ENCODE data around the gene RGS11.

GRCh38 chr16:260326-260725, 15.4 kb downstream of the RGS11 start:
- no peak for TF ChIP-seq FOXP2 (optimal IDR thresholded peaks at IDR 0.05; ENCODE audit: borderline replicate concordance, extremely low read depth, extremely low read length, insufficient read depth)
- TF ChIP-seq SIN3A (IDR thresholded peaks at IDR 0.05; ENCODE audit: borderline replicate concordance, insufficient read depth, low read length) = no peak

Data from PFSK-1 (cell line).